Fibroblast of pulmonary artery (primary cell): Measurements from ENCODE around the gene YTHDC1.
A peak's percentile ranks its signal among the peaks of the same experiment; 100 is the strongest.

Experiments used
- DNase-seq: peaks from one replicate; pipeline ENCODE4 v3.0.0-alpha.2; 2010; ENCODE audit warnings: low read depth
- H3K4me3 ChIP-seq: replicated peaks from 2 replicates; pipeline ENCODE4 v1.5.1; 2011; ENCODE audit warnings: low read depth, mild to moderate bottlenecking, control low read depth, low read length, moderate library complexity
- TF ChIP-seq, protein P1 (sequence below): IDR thresholded peaks from 2 replicates; pipeline ENCODE4 v1.5.1; 2011; ENCODE audit warnings: mild to moderate bottlenecking, control low read depth, low read length, inconsistent platforms; ENCODE audit errors: missing control alignments

Gene YTHDC1

DNA sequence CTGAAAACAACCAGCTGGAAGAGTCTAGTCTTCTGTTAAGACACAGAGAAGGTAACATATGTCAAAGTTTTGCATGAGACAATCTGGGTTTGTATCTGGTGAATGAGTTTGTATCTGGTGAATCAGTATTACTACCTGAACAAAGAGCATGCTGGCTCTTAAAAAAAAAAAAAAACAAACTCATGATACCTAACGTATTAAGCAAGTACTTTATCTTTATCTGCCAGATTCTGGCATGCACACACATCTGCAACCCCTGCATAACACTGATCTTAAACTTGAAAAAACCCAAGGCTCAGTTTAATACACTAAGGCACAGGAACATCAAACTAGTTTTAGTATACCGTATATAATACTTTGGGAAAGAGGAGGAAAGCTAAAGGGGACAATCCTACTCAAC lies 5.8 kb downstream of the YTHDC1 start:
- DNase-seq: no peak
- TF ChIP-seq, protein P1, sequence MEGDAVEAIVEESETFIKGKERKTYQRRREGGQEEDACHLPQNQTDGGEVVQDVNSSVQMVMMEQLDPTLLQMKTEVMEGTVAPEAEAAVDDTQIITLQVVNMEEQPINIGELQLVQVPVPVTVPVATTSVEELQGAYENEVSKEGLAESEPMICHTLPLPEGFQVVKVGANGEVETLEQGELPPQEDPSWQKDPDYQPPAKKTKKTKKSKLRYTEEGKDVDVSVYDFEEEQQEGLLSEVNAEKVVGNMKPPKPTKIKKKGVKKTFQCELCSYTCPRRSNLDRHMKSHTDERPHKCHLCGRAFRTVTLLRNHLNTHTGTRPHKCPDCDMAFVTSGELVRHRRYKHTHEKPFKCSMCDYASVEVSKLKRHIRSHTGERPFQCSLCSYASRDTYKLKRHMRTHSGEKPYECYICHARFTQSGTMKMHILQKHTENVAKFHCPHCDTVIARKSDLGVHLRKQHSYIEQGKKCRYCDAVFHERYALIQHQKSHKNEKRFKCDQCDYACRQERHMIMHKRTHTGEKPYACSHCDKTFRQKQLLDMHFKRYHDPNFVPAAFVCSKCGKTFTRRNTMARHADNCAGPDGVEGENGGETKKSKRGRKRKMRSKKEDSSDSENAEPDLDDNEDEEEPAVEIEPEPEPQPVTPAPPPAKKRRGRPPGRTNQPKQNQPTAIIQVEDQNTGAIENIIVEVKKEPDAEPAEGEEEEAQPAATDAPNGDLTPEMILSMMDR: no peak
- H3K4me3 ChIP-seq: no peak overlapping the region

DNA sequence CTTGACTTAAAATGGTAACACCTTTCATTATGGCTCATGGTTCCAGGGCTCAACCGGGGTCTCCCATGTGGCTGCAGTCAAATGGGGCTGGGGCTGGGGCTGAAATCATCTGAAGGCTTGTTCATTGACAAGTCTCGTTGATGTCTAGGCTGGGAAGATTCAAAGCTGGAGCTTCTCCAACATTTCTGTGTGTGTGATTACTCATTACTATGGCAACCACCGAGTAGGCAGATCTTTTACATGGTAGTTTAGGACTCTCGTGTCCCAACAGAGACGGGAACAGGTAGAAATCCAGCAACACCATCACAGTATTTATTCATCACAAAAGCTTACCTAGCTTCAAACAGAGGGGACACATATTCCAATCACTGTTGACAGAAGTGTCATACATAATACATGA lies 7.8 kb downstream of the YTHDC1 start:
- TF ChIP-seq, protein P1: no peak
- peak; percentile 76 for DNase-seq
- no peak overlapping the region for H3K4me3 ChIP-seq

DNA sequence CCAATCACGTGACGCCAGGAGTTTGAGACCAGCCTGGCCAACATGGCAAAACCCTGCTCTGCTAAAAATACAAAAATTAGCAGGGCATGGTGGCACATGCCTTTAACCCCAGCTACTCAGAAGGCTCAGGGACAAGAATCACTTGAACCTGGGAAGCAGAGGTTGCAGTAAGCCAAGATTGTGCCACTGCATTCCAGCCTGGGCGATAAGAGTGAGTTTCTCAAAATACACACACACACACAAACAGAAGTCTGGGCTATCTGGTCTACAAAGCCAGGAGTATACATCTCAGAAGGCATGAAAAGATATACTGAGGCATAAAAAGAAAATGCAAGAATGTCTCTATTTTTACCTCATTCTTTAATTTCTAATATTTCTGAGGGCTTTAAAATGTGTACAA lies 11.3 kb downstream of the YTHDC1 start:
- DNase-seq: peak; percentile 10
- no peak overlapping the region for H3K4me3 ChIP-seq
- TF ChIP-seq, protein P1: no peak

DNA sequence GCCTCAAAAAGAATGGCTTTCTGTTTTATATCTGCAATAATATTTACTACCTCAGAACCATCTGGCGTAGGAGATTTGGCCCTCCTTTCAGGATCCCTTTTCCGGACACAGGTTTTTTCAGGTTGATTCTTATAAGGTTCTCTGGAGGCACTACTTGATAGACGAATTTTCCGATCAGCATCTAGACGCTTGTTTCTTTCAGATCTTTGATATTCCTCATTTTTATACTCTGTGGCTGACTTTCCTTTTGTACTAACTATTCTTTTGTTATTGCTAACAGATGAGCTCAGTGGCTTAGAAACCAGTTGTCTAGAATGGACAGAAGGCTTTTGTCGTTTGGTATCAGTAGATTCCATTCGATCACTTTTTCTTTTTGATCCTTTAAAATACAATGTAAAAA lies 12.4 kb downstream of the YTHDC1 start:
- TF ChIP-seq, protein P1: no peak
- no peak overlapping the region for H3K4me3 ChIP-seq
- no peak for DNase-seq

DNA sequence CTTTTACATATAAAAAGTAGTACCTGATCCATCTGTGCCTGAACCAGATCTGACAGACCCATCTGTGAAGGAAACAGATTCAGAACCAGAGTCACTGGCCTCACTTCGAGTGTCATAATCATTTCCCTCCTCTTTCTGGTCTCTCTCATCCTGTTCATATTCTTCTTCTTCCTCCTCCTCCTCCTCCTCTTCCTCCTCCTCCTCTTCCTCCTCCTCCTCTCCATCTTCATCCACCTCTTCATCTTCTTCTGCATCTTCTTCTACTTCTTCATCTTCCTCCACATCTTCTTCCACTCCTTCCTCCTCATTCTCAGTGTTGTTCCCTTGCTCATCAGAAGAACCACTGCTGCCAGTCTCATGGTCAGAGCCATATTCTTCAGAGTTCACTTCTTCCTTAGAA lies 12.9 kb downstream of the YTHDC1 start:
- TF ChIP-seq, protein P1: no peak
- no peak for DNase-seq
- H3K4me3 ChIP-seq: no peak overlapping the region

DNA sequence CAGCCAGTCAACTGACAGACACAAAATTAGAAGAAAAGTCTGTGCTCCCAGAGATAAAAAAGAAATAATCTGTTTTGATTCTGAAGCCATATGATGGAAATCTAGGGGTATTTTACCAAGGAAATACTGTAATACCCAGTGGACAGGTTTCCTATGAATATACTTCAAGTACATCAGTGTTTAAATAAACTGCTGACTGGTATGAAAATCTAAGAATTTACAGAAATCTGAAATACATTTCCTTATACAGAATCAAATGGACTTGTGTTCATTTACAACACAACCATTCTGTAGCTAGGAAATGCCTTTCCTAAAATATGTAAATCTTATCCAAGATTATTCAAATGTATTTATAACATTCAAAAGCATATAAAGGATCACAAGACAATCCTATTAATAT lies 13.4 kb downstream of the YTHDC1 start:
- TF ChIP-seq, protein P1: no peak
- DNase-seq: no peak
- no peak overlapping the region for H3K4me3 ChIP-seq

DNA sequence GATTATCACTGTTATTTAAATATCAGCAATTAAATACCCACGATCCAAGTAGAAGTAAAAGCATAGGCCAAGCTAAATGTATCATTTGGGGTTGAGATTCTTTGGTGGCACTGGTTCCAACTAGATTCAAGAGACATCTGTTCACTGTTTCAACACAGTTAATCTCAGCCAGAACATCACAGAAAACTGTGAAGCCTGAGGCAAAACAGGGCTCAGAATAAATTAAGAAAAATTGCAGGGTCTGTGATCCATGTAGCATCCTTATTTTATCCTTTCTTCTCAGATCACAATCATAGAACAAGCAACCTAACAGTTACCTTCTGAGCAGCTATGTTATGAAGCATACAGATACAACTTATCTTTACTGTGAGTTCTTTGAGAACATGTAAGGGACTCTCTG lies 23.7 kb downstream of the YTHDC1 start:
- no peak for DNase-seq
- no peak overlapping the region for H3K4me3 ChIP-seq
- TF ChIP-seq, protein P1: no peak
